Right ventricle myocardium superior (tissue), 1 donor: Measurements from ENCODE around the gene FRMD4A. TPM values are rescaled to one million over a fixed set of nuclear protein-coding genes. Genes with fewer than 3 reads are reported as not detected.

Source experiments
- ATAC-seq: fragments of 200-7000 bp; cut with Tn5 transposase; one replicate; pipeline ENCODE4 v1.9.1; 2020; ENCODE audit warnings: mild to moderate bottlenecking; ENCODE audit not compliant: poor library complexity
- DNase-seq: peaks from one replicate; pipeline ENCODE4 v3.0.0-alpha.2; 2020
- intact Hi-C: fragments of 100-400 bp; cut with DNase I; formaldehyde crosslinking; loops from one replicate; pipeline ENCODE4 v1.11.2; 2022
- total RNA-seq: library from RNA; stranded (reverse); fragmentation: NEBNext Ultra II Directional; extraction: Animal tissue kit (Norgen Biotek cat#: 25700); gene quantifications from one replicate; pipeline ENCODE4 v1.2.1, GENCODE V29; 2021
- donor health status: DM: no; HTN: yes; CAD: no; lungs with severe emphysema.

FRMD4A gene
- total RNA-seq, 1 donor from 2014 or later = 33.2 TPM

GRCh38 chr10:14306190-14306589 lies 24.5 kb downstream of the FRMD4A start:
- intact Hi-C loops = no loop called here
- no peak for DNase-seq

DNA sequence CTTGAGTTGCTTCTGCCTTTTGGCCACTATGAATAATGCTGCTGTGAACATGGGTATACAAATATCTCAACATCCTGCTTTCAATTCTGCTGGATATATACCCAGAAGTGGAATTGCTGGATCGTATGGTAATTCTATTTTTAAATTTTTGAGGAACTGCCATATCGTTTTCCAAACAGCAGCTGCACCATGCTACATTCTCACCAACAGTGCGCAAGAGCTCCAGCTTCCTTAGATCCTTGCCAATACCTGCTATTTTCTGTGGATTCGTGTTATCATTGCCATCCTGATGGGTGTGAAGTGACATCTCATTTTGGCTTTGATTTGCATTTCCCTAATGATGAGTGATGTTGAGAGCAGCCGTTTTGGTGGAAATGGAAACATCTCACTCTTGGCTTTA lies 26.7 kb downstream of the FRMD4A start:
- ATAC-seq = no peak
- no peak for DNase-seq
- intact Hi-C loops = no loop called here

More at GRCh38 chr10:14306190-14306589, 24.5 kb downstream of the FRMD4A start:
- ATAC-seq = no peak

GRCh38 chr10:14302035-14302434 lies 28.7 kb downstream of the FRMD4A start:
- intact Hi-C loops = no loop called here
- no peak for DNase-seq
- ATAC-seq = no peak

- intact Hi-C loops = no loop called here
- DNase-seq (no peak), ATAC-seq (no peak)
These were observed 31.2 kb downstream of the FRMD4A start for GRCh38 chr10:14299556-14299955.

DNA sequence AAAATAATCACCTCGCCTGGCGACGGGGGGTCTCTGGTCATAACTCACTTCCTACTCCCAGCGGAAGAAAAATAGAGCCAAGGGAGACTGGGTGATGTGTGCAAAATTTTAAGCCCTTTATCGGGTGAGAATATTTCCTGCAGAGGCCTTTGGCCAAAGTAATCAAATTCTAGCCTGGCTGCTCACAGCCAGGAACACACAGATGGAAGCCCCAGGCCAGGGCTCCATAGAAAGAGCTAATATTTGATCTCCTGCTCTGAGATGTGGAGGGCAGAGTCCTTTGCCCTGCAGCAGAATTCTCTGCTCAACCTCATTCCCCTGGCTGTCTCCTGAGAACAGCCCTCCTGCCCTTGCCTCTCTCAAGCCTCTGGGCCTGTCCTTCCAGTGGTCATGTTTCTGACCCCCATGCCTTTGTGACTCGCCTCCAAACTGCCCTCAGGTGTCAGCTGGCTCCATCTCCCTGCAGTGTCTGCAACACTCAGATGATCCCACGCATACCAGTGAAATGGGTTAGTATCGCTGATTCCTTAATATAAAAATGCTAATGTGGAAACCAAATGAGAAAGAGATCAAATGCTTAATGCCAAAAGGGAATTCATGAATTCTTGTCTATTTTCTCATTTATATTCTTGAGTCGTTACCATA lies 34.5 kb downstream of the FRMD4A start:
- intact Hi-C loops = no loop called here
- DNase-seq = no peak
- no peak for ATAC-seq

GRCh38 chr10:14294347-14295059 lies 36.2 kb downstream of the FRMD4A start:
- ATAC-seq (no peak), DNase-seq (no peak)
- intact Hi-C loops = no loop called here

DNA sequence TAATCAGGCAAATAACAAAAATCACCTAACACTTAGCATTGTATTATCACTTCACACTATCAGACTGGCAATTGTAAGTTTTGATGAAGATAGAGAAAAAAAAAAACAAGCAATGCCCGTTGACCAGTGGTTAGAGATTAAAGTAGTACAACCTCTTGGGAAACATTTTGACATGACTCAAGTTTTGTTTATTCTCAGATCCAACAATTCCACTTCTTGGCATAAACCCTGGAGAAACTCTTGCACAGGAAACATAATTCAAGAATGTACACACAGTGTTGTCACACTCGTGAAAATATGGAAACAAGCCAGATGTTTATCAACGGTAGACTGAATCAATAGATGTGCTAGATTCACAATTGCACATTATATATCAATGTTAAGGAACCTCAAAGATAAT lies 37.2 kb downstream of the FRMD4A start:
- ATAC-seq (no peak), DNase-seq (no peak)
- intact Hi-C loops = no loop called here

- no peak for DNase-seq
- intact Hi-C loops = no loop called here
- ATAC-seq = no peak
These were observed 39.4 kb downstream of the FRMD4A start for GRCh38 chr10:14291296-14291695.

GRCh38 chr10:14285941-14286560 lies 44.7 kb downstream of the FRMD4A start:
- DNase-seq (no peak), ATAC-seq (no peak)
- intact Hi-C loops = no loop called here

DNA sequence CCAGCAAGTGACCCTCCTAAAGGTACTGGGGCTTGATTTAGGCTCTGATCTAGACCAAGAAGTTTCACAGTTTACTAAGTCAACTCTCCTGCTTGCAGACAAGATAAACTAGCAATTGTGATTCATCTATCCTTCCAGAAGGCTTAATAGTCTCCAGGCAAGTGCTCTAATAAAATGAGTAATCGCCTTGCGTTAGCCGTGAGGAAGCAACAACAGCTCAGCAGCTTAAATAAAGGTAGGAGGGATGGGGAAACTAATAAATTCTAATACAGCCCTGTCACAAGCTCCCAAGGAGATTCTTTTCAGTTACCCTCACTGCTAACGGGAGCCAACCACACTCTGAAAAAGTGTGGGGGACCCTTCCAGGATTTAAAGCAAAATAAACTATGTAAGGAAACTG lies 48.4 kb downstream of the FRMD4A start:
- intact Hi-C loops = no loop called here
- DNase-seq = no peak
- ATAC-seq = no peak

DNA sequence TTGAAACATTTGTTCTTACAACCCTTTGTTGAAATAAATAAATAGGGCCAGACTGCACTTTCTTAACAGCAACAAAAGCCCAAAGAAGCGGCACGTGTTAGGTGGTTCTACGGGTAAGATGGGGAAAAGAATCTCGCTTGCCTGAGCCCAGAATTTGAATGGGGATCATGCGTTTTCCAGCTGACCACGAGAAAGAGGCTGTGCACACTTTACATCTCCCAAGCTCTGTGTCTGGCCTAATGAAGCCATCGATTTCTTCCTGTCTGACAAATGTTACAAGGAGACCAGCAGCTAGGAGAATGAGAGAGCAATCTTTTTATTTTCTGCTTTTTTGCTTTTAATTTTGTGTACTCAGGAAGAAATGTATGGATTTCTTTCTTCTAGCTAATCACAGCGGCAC lies 52.2 kb downstream of the FRMD4A start:
- ATAC-seq = no peak
- intact Hi-C loops = no loop called here

DNA sequence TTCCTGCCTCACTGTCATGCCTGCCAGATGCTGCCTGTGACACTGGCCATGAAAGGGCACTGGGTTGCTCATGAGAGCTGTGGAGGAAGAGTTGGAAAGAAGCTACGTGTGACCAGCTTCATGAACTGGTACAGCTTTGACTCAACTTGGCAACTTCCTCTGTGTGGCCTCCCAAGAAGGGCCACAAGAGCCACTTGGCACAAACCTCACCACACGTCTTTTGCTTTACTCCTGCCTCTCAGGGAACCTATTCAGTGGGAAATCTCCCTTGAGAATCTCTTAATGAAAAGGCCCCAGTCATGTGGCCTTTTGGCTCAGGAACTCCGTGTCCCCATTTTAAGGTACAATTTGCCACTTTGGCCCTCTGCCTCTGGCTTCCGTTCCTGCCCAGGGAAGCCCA lies 54.5 kb downstream of the FRMD4A start:
- DNase-seq (no peak), ATAC-seq (no peak)
- intact Hi-C loops = no loop called here

More for the DNA sequence above, 52.2 kb downstream of the FRMD4A start:
- no peak for DNase-seq

- intact Hi-C loops = no loop called here
- DNase-seq (no peak), ATAC-seq (no peak)
These were observed 59.1 kb downstream of the FRMD4A start for GRCh38 chr10:14271621-14272020.

GRCh38 chr10:14270370-14270769 lies 60.4 kb downstream of the FRMD4A start:
- DNase-seq = no peak
- intact Hi-C loops = no loop called here
- ATAC-seq = no peak

DNA sequence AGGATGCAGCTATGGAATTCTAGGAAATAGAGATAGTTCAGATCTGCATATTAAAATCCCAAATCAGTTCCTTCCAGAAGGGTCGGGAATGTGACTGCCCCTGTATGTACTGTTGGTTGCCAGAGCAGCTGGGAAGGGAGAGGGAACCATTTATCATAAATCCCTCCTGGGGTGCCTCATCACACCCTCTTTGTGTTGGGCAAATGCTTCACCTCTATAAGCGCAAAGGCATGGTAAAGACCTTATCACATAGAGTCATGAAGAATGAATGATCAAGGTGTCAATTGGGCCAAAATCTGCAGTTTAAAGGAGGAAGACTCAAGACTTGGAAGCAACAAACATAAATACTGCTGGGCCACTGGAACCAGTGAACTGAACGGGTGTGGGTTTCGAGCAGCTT lies 65.0 kb downstream of the FRMD4A start:
- intact Hi-C loops = no loop called here
- ATAC-seq = no peak
- no peak for DNase-seq

- DNase-seq (no peak), ATAC-seq (no peak)
- intact Hi-C loops = no loop called here
These were observed 67.8 kb downstream of the FRMD4A start for GRCh38 chr10:14262836-14263425.

- intact Hi-C loops = no loop called here
- DNase-seq = no peak
- no peak for ATAC-seq
These were observed 69.4 kb downstream of the FRMD4A start for GRCh38 chr10:14261336-14261735.

DNA sequence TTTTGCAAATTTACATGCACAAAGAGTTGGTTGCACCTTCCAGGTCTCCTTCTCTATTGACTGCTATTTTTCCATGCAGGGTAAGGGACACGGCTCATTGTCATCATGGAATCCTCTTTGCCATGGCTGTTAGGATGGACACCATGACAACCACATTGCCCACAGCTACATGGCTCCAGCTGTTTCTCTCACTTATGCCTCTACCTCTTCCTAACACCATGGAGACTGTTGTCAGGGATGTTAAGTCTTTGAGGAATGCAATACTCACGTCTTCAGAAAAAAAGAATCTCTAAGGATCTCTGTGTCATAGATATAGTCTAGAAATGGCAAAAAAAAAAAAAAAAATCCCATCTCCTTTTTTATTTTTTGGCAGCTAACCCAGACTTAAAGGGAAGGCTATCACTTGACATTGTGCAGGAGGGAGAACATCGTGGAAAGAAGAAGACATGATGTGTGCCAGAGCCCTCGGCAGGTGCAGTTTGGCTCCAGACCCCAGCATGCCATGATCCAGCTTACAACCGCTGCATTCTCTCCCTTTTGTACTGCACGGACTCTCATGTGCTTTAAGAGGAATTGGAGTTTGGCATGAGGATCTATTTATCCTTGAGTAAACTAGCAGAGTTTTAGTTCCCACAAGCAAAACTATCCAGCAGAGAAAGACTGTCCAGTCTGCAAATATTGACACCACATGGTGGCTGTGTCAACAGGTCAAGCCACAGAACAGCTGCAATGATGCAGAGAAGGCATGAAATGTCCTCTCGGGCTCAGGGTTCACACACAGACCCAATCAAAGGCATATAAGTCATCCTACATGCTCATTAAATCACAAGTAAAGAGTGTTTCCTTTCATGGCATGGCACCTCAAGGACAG lies 70.8 kb downstream of the FRMD4A start:
- intact Hi-C loops = no loop called here
- DNase-seq (no peak), ATAC-seq (no peak)

DNA sequence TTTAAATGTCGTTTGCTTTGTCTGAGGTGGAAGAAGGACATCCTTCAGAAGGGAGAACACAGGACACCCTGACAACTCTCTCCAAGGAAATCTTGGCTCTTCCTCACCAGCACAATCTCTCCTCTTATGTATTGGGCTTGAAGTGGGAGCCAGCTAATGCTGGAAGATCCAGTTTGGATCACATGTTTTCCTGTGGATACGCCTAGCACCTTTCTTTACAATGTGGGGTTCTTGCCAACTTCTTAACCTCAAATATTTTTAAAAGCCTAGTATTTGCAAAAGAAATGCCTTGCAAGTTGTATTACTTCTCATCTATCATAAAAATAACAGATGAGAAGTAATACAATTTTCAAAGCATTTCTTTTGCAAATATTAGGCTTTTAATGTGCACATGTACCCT lies 76.4 kb downstream of the FRMD4A start:
- DNase-seq (no peak), ATAC-seq (no peak)
- intact Hi-C loops = no loop called here
